Measurements from ENCODE around the gene ADCY1. TPM values are rescaled to one million over a fixed set of nuclear protein-coding genes. Genes with fewer than 3 reads are reported as not detected.

ADCY1 gene
- polyA plus RNA-seq, 1 donor (not counting 4 experiments of a cell fraction or from before 2014, with no cell fraction given), result 0.54 TPM

- H3K9ac ChIP-seq (ENCODE audit: control insufficient read depth, extremely low read depth, insufficient read depth, low read length), result no peak overlapping the region
- H3K4me3 ChIP-seq (ENCODE audit: control insufficient read depth in 2 of 3, extremely low read depth in 1 of 3, insufficient read depth in 2 of 3, low read depth in 1 of 3, low read length in 3 of 3), result no peak overlapping the region
- H3K27me3 ChIP-seq (ENCODE audit: control insufficient read depth, extremely low read depth, insufficient read depth, low read length), result peaks cover 5% of the 10 kb centered on the region
- H3K36me3 ChIP-seq (ENCODE audit: control insufficient read depth in 2 of 2, extremely low read depth in 1 of 2, insufficient read depth in 2 of 2, low read length in 2 of 2), result no peaks in the 10 kb centered on the region
- TF ChIP-seq EZH2 (IDR thresholded peaks at IDR 0.05; ENCODE audit: low read length), result no peak
- no peak for TF ChIP-seq CTCF (optimal IDR thresholded peaks at IDR 0.05 in 1 of 3, IDR thresholded peaks at IDR 0.05 in 1 of 3, conservative IDR thresholded peaks at IDR 0.05 in 1 of 3; ENCODE audit: extremely low read depth in 1 of 3, insufficient read depth in 2 of 3, low read length in 3 of 3)
- H3K9me3 ChIP-seq (ENCODE audit: control insufficient read depth, low read depth, low read length), result no peaks in the 10 kb centered on the region
- no peak overlapping the region for H3K4me2 ChIP-seq (ENCODE audit: control insufficient read depth, extremely low read depth, insufficient read depth, low read depth, low read length)
- no peaks in the 10 kb centered on the region for H4K20me1 ChIP-seq (ENCODE audit: control insufficient read depth, extremely low read depth, insufficient read depth, low read length)
- no peak overlapping the region for H2AFZ ChIP-seq (ENCODE audit: control insufficient read depth, low read length)
- DNase-seq (ENCODE audit: low read depth, low spot score) (no peak), FAIRE-seq (no peak)
- dilution Hi-C loops (cut with MboI; ENCODE audit: extremely low pct_ligation_motif_present, low sequenced_read_pairs), result no loop called here
- no peaks in the 10 kb centered on the region for H3K9me1 ChIP-seq (ENCODE audit: control insufficient read depth, extremely low read depth, insufficient read depth, low read length)
- no peaks in the 10 kb centered on the region for H3K79me2 ChIP-seq (ENCODE audit: control insufficient read depth, insufficient read depth, low read length)
- no peak overlapping the region for H3K27ac ChIP-seq (ENCODE audit: control insufficient read depth, insufficient read depth, low read length)
- H3K4me1 ChIP-seq (ENCODE audit: control insufficient read depth, extremely low read depth, insufficient read depth, low read length), result no peaks in the 10 kb centered on the region
These were observed 87.8 kb downstream of the ADCY1 start for GRCh38 chr7:45662018-45662417.

- Histone ChIP-seq H3K27ac (ENCODE audit: control insufficient read depth, insufficient read depth, low read length) (no peak overlapping the region), H3K9me1 (ENCODE audit: control insufficient read depth, extremely low read depth, insufficient read depth, low read length) (no peaks in the 10 kb centered on the region)
- FAIRE-seq, result no peak
These were observed 88.5 kb downstream of the ADCY1 start for GRCh38 chr7:45662540-45663166.

More at GRCh38 chr7:45662540-45663166, 88.5 kb downstream of the ADCY1 start:
- no peak for TF ChIP-seq CTCF (optimal IDR thresholded peaks at IDR 0.05 in 1 of 3, IDR thresholded peaks at IDR 0.05 in 1 of 3, conservative IDR thresholded peaks at IDR 0.05 in 1 of 3; ENCODE audit: extremely low read depth in 1 of 3, insufficient read depth in 2 of 3, low read length in 3 of 3)
- TF ChIP-seq EZH2 (IDR thresholded peaks at IDR 0.05; ENCODE audit: low read length), result no peak
- DNase-seq (ENCODE audit: low read depth, low spot score), result no peak
- Histone ChIP-seq H2AFZ (ENCODE audit: control insufficient read depth, low read length) (no peak overlapping the region), H3K4me1 (ENCODE audit: control insufficient read depth, extremely low read depth, insufficient read depth, low read length) (no peaks in the 10 kb centered on the region), H4K20me1 (ENCODE audit: control insufficient read depth, extremely low read depth, insufficient read depth, low read length) (no peaks in the 10 kb centered on the region), H3K36me3 (ENCODE audit: control insufficient read depth in 2 of 2, extremely low read depth in 1 of 2, insufficient read depth in 2 of 2, low read length in 2 of 2) (no peaks in the 10 kb centered on the region), H3K27me3 (ENCODE audit: control insufficient read depth, extremely low read depth, insufficient read depth, low read length) (peaks cover 5% of the 10 kb centered on the region), H3K9me3 (ENCODE audit: control insufficient read depth, low read depth, low read length) (no peaks in the 10 kb centered on the region), H3K4me2 (ENCODE audit: control insufficient read depth, extremely low read depth, insufficient read depth, low read depth, low read length) (no peak overlapping the region), H3K4me3 (ENCODE audit: control insufficient read depth in 2 of 3, extremely low read depth in 1 of 3, insufficient read depth in 2 of 3, low read depth in 1 of 3, low read length in 3 of 3) (no peak overlapping the region), H3K9ac (ENCODE audit: control insufficient read depth, extremely low read depth, insufficient read depth, low read length) (no peak overlapping the region), H3K79me2 (ENCODE audit: control insufficient read depth, insufficient read depth, low read length) (no peaks in the 10 kb centered on the region)
- dilution Hi-C loops (cut with MboI; ENCODE audit: extremely low pct_ligation_motif_present, low sequenced_read_pairs), result no loop called here
